Measurements from ENCODE around the gene SLC6A3. TPM values are rescaled to one million over a fixed set of nuclear protein-coding genes. Genes with fewer than 3 reads are reported as not detected.

SLC6A3 gene
- total and polyA plus RNA-seq, 4 donors = 0.95 to 12.0 (median 1.5) TPM

DNA sequence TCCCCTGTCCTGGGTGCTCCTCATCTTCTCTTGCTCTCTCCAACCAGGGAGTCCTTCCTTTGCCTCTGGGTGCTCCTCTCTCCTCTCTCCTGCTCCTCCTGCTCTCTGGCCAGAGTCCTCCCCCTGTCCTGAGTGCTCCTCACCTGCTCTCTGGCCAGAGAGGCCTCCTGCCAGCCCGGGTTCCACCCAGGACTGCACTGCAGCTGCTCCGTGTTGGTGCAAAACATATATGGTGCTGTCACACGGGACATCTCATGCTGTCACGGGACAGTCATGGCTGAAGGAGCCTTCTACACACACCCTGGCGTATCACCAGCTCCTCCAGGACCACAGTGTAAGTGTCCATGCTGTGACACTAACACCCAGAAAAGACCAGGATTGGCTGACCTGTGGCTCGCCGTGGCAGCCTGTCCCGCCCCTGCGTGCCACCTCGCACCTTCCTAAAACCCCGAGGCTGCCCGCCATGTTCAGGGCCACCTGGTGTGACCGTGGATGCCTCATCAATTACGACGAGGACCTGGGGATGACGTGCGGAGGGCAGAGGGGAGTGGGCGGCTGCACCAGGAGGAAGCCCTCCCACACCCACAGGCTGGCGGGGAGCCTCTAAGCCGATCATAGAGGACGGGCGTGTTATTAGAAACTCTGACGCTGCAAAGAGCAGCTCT is 27.9 kb upstream of the SLC6A3 start:
- peaks cover 92% of the 10 kb centered on the region for H3K36me3 ChIP-seq (ENCODE audit: control insufficient read depth, insufficient read depth, low read length)
- no peaks in the 10 kb centered on the region for H3K9me3 ChIP-seq (ENCODE audit: control insufficient read depth, insufficient read depth, low read length)
- H3K27ac ChIP-seq (ENCODE audit: low read depth, low read length) = no peak overlapping the region
- no peak overlapping the region for H3K4me3 ChIP-seq (ENCODE audit: low read depth, low read length)
- H3K4me1 ChIP-seq (ENCODE audit: control insufficient read depth, insufficient read depth, low read length) = no peaks in the 10 kb centered on the region
- WGBS (ENCODE audit: insufficient coverage) = 95% methylated on average over 13 of the region's 23 CpGs
- H3K27me3 ChIP-seq (ENCODE audit: control insufficient read depth, insufficient read depth, low read length) = no peaks in the 10 kb centered on the region
- no peak for DNase-seq (ENCODE audit: low read depth in 4 of 6, low spot score in 6 of 6)

DNA sequence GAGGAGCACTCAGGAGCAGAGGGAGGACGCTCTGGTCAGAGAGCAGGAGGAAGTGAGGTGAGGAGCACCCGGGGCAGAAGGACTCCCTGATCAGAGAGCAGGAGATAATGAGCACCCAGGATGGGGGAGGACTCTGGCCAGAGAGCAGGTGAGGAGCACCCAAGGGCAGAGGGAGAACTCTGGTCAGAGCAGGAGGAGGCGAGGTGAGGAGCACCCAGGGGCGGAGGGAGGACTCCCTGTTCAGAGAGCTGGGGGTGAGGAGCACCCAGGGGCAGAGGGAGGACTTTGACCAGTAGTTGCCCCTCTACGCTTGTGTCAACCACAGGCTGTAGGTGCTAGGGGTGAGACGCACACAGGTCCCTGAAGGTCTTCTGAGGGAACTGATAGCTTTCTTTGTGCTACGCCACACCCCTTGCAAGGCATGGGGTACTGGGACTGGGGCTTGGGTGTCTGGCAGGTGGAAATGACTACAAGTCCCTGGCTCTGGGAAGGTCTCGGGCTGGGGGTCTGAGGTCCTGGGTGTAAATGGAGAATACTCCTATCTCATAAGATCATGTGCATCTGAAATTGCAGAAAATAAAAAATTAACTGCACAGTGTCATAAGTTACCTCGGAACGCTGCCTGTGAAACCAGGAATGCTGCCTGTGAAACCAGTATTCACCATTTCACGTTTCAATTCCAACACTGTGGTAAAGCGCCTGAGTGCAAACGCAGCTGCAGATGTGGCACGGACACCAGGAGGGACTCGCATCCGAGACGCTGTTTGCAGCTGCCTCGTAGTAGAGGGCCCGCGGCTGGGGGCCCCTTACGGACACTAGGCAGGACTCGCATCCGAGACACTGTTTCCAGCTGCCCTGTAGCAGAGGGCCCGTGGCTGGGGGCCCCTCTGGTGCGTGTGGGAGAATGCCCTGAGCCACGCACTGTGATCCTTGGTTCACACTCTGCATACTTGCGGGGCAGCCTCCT is 27.0 kb upstream of the SLC6A3 start:
- peaks cover 99% of the 10 kb centered on the region for H3K36me3 ChIP-seq (ENCODE audit: control insufficient read depth, insufficient read depth, low read length)
- no peak for DNase-seq (ENCODE audit: low read depth in 4 of 6, low spot score in 6 of 6)
- H3K27me3 ChIP-seq (ENCODE audit: control insufficient read depth, insufficient read depth, low read length) = no peaks in the 10 kb centered on the region
- 94% methylated on average over 25 of the region's 27 CpGs for WGBS (ENCODE audit: insufficient coverage)
- H3K4me3 ChIP-seq (ENCODE audit: low read depth, low read length) = no peak overlapping the region
- H3K27ac ChIP-seq (ENCODE audit: low read depth, low read length) = no peak overlapping the region
- no peaks in the 10 kb centered on the region for H3K9me3 ChIP-seq (ENCODE audit: control insufficient read depth, insufficient read depth, low read length)
- no peaks in the 10 kb centered on the region for H3K4me1 ChIP-seq (ENCODE audit: control insufficient read depth, insufficient read depth, low read length)

DNA sequence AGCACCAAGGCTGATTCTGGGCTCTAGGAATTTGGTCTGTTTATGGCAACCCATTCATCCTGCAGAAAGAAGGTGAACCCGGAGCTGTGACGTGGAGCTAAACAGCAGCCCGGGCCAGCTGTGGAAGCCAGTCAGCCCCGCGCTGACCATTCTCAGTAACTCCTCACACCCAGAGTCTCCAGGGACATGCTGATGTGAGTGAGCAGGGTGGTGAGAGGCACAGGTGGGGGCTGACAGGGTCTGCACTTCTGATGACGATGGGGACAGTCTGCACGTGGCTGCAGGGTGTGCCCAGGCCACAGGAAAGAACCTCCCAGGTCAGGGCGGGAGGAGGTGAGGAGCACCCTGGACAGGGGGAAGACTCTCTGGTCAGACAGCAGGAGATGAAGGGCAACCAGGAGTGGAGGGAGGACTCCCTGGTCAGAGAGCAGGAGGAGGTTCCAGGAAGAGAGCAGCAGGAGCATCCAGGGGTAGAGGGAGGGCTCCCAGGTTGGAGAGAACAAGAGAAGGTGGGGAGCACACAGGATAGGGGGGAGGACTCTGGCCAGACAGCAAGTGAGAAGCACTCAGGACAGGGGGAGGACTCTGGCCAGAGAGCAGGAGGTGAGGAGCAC is 26.1 kb upstream of the SLC6A3 start:
- Histone ChIP-seq H3K9me3 (ENCODE audit: control insufficient read depth, insufficient read depth, low read length) (no peaks in the 10 kb centered on the region), H3K27me3 (ENCODE audit: control insufficient read depth, insufficient read depth, low read length) (no peaks in the 10 kb centered on the region), H3K4me1 (ENCODE audit: control insufficient read depth, insufficient read depth, low read length) (no peaks in the 10 kb centered on the region), H3K4me3 (ENCODE audit: low read depth, low read length) (no peak overlapping the region), H3K27ac (ENCODE audit: low read depth, low read length) (no peak overlapping the region), H3K36me3 (ENCODE audit: control insufficient read depth, insufficient read depth, low read length) (peaks cover 99% of the 10 kb centered on the region)
- DNase-seq (ENCODE audit: low read depth in 4 of 6, low spot score in 6 of 6) = no peak
- 94% methylated on average over 3 of the region's 8 CpGs for WGBS (ENCODE audit: insufficient coverage)

DNA sequence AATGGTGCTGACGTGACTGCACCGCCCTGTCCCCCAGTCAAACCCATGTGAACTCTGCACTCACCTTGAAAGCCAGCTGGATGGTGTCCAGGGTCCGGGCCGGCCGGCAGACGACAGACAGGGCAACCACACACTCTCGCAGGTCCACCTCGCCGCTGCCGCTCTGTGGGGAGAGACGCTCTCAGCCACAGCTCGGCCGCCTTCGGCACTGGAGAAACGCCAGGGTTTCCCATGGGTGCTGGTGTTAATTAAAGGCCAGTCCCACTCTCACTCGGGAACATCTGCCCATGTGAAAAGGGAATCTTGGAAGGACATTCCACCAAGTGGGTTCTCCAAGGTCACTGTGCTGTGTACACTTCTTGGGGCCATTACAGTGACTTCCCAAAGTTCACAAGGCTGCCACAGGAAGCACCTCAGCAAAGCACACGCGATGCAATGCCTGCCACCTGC is 25.5 kb upstream of the SLC6A3 start:
- H3K9me3 ChIP-seq (ENCODE audit: control insufficient read depth, insufficient read depth, low read length) = no peaks in the 10 kb centered on the region
- H3K27ac ChIP-seq (ENCODE audit: low read depth, low read length) = no peak overlapping the region
- no peak overlapping the region for H3K4me3 ChIP-seq (ENCODE audit: low read depth, low read length)
- DNase-seq (ENCODE audit: low read depth in 4 of 6, low spot score in 6 of 6) = no peak
- 60% methylated on average over 2 of the region's 18 CpGs for WGBS (ENCODE audit: insufficient coverage)
- H3K4me1 ChIP-seq (ENCODE audit: control insufficient read depth, insufficient read depth, low read length) = no peaks in the 10 kb centered on the region
- H3K27me3 ChIP-seq (ENCODE audit: control insufficient read depth, insufficient read depth, low read length) = no peaks in the 10 kb centered on the region
- peaks cover 99% of the 10 kb centered on the region for H3K36me3 ChIP-seq (ENCODE audit: control insufficient read depth, insufficient read depth, low read length)

DNA sequence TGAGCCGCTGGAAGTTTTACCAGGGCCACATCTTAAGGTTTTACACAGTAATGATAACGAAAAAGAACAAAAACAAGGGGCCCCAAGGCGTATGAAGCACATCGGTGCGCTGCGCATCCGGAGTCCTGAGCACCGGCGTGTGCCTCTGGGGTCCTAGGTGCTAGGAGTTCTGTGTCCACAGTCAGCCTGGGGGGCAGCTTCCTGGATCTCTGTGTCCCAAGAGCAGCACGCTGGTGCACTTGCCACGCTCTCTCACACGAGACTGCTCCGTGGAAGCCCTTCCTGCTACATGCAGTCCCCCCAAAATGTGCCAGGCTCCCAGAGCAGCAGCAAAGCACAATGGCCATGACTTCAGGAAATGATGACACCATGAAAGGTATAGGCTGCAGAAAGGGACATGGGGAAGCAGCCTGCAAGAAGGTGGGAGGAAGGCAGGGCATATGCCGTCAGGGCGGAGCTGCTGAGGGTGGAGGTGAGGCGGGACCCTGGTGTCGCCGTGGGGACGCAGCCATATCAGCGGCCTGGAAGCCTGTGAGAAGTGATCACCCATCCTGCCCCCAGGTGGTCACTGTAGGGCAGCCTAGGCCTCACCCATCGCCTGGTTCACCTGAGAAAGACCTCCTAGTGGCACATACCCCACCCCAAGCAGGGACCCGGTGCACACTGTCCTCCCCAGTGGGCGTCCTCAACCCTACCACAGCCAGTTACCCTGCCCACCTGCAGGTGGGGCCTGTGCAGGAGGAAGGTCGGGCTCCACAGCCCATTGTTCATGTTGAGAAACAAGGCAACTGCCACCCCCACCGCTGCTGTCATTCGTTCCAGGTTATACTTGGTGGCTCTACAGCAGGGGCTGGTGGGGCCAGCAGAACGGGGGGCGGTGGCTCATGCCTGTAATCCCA is 23.6 kb upstream of the SLC6A3 start:
- no peak overlapping the region for H3K4me3 ChIP-seq (ENCODE audit: low read depth, low read length)

GRCh38 chr5:1468247-1468612 is 23.0 kb upstream of the SLC6A3 start:
- WGBS (ENCODE audit: insufficient coverage) = 67% methylated on average over 15 of the region's 15 CpGs
- no peaks in the 10 kb centered on the region for H3K27me3 ChIP-seq (ENCODE audit: control insufficient read depth, insufficient read depth, low read length)
- no peaks in the 10 kb centered on the region for H3K4me1 ChIP-seq (ENCODE audit: control insufficient read depth, insufficient read depth, low read length)
- H3K9me3 ChIP-seq (ENCODE audit: control insufficient read depth, insufficient read depth, low read length) = no peaks in the 10 kb centered on the region
- H3K27ac ChIP-seq (ENCODE audit: low read depth, low read length) = no peak overlapping the region
- peaks cover 100% of the 10 kb centered on the region for H3K36me3 ChIP-seq (ENCODE audit: control insufficient read depth, insufficient read depth, low read length)
- peak in 2 of 6 donors; percentile 41 to 55 for DNase-seq (ENCODE audit: low read depth in 4 of 6, low spot score in 6 of 6)
- no peak overlapping the region for H3K4me3 ChIP-seq (ENCODE audit: low read depth, low read length)

More for the DNA sequence above, 23.6 kb upstream of the SLC6A3 start:
- Histone ChIP-seq H3K27ac (ENCODE audit: low read depth, low read length) (no peak overlapping the region), H3K36me3 (ENCODE audit: control insufficient read depth, insufficient read depth, low read length) (peaks cover 100% of the 10 kb centered on the region), H3K27me3 (ENCODE audit: control insufficient read depth, insufficient read depth, low read length) (no peaks in the 10 kb centered on the region), H3K4me1 (ENCODE audit: control insufficient read depth, insufficient read depth, low read length) (no peaks in the 10 kb centered on the region), H3K9me3 (ENCODE audit: control insufficient read depth, insufficient read depth, low read length) (no peaks in the 10 kb centered on the region)
- DNase-seq (ENCODE audit: low read depth in 4 of 6, low spot score in 6 of 6) = no peak
- 93% methylated on average over 28 of the region's 28 CpGs for WGBS (ENCODE audit: insufficient coverage)

DNA sequence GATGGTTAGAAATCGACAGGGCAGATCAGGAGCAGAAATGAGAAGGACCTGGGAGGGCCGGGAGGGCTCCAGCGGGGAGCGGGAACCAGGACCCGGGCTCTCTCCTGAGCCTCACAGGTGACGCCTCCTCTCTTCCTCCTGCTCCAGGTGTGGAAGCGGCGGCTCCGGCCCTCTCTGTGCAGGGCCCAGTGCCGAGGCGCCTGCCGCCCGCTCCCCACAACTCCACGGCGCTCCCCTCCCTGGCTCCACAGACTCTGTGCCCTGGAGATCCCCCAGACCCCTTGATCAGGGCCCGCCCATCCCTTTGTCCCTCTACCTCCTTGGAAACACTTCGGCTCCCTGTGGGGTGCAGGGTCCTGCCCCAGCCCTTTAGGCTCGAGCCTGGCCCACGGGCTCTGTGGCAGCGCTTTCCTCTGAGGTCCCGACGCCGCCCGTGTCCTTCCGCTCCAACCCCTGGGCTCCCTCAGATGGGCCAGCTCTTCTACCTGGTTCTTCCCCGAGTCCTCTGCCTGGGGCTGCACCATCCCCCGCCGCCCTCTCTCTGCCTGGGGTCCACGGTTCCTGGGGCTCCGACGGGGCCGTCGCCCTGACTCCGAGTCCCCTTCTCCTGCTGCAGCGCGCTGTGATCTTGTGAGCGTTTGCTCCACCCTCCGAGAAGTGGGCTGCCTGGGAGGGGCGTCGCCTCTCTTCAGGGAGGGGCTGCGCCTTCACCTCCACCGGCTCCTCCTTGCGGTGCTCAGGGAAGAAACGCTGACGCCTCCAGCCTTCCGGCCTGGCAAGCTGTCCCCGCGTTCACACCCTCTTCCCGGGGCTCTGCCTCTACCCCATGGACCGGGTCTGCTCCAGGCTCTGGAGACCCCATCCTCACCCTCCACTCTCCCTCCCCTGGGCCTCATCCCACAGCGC is 22.4 kb upstream of the SLC6A3 start:
- no peaks in the 10 kb centered on the region for H3K4me1 ChIP-seq (ENCODE audit: control insufficient read depth, insufficient read depth, low read length)
- H3K9me3 ChIP-seq (ENCODE audit: control insufficient read depth, insufficient read depth, low read length) = no peaks in the 10 kb centered on the region
- no peak for DNase-seq (ENCODE audit: low read depth in 4 of 6, low spot score in 6 of 6)
- no peak overlapping the region for H3K4me3 ChIP-seq (ENCODE audit: low read depth, low read length)
- H3K27ac ChIP-seq (ENCODE audit: low read depth, low read length) = no peak overlapping the region
- peaks cover 100% of the 10 kb centered on the region for H3K36me3 ChIP-seq (ENCODE audit: control insufficient read depth, insufficient read depth, low read length)
- 94% methylated on average over 47 of the region's 51 CpGs for WGBS (ENCODE audit: insufficient coverage)
- H3K27me3 ChIP-seq (ENCODE audit: control insufficient read depth, insufficient read depth, low read length) = no peaks in the 10 kb centered on the region

GRCh38 chr5:1466631-1467265 is 21.5 kb upstream of the SLC6A3 start:
- Histone ChIP-seq H3K4me3 (ENCODE audit: low read depth, low read length) (no peak overlapping the region), H3K27ac (ENCODE audit: low read depth, low read length) (no peak overlapping the region), H3K9me3 (ENCODE audit: control insufficient read depth, insufficient read depth, low read length) (no peaks in the 10 kb centered on the region), H3K27me3 (ENCODE audit: control insufficient read depth, insufficient read depth, low read length) (no peaks in the 10 kb centered on the region), H3K4me1 (ENCODE audit: control insufficient read depth, insufficient read depth, low read length) (no peaks in the 10 kb centered on the region), H3K36me3 (ENCODE audit: control insufficient read depth, insufficient read depth, low read length) (peaks cover 98% of the 10 kb centered on the region)
- 96% methylated on average over 37 of the region's 37 CpGs for WGBS (ENCODE audit: insufficient coverage)
- DNase-seq (ENCODE audit: low read depth in 4 of 6, low spot score in 6 of 6) = no peak
